ENCODE data around the gene RGS18.

Gene RGS18

DNA sequence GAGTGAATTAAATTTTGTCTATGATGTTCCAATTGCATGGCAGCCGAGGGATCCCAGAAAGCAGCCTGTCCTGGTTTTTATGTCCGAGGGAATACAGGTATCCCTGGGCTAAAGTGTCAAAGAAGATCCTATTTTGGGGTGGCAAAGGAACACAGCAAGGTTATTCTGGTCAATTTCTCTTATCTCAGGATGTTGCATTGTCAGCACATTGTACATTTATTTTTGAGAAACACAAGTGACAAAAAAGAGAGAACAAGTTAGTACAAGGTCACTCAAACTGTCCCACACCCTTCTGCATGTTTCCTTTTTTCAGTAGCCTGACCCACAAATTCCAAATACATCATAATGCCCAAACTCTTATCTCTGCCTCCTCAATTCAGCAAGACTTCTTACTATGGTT, 17.7 kb downstream of the RGS18 start:
- no peak overlapping the region for H3K4me2 ChIP-seq (ENCODE audit: low read length)
- no peaks in the 10 kb centered on the region for H4K20me1 ChIP-seq (ENCODE audit: insufficient read depth, low read length)
- no peaks in the 10 kb centered on the region; the same call in 1 of the 2 replicates for H3K9me2 ChIP-seq (ENCODE audit: low read depth, low read length)
- no peak overlapping the region for H3K4me3 ChIP-seq (ENCODE audit: low read depth, low read length, poor library complexity, severe bottlenecking)
- H3K27me3 ChIP-seq (ENCODE audit: insufficient read depth, low read length), result no peaks in the 10 kb centered on the region
- no peaks in the 10 kb centered on the region for H3K79me2 ChIP-seq (ENCODE audit: insufficient read depth, low read length)
- no peaks in the 10 kb centered on the region for H3K4me1 ChIP-seq (ENCODE audit: insufficient read depth, low read length, severe bottlenecking)
- H3K27ac ChIP-seq (ENCODE audit: low read depth, low read length, poor library complexity, severe bottlenecking), result no peak overlapping the region
- H2AFZ ChIP-seq (ENCODE audit: low read length), result no peak overlapping the region
- TF ChIP-seq EZH2 (IDR thresholded peaks at IDR 0.05; ENCODE audit: borderline replicate concordance, low read length), result no peak
- TF ChIP-seq CTCF (IDR thresholded peaks at IDR 0.05; ENCODE audit: low read length), result no peak
- no peak overlapping the region for H3K9ac ChIP-seq (ENCODE audit: low read length)
- no peaks in the 10 kb centered on the region for H3K9me3 ChIP-seq (ENCODE audit: low read length)
- no peaks in the 10 kb centered on the region for H3K36me3 ChIP-seq (ENCODE audit: insufficient read depth, low read length)
- H3F3A ChIP-seq (ENCODE audit: insufficient read depth, low read length), result no peaks in the 10 kb centered on the region

GRCh38 chr1:192183788-192184187, 25.5 kb downstream of the RGS18 start:
- H3F3A ChIP-seq (ENCODE audit: insufficient read depth, low read length), result no peaks in the 10 kb centered on the region
- H3K4me2 ChIP-seq (ENCODE audit: low read length), result no peak overlapping the region
- TF ChIP-seq EZH2 (IDR thresholded peaks at IDR 0.05; ENCODE audit: borderline replicate concordance, low read length), result no peak
- no peak for TF ChIP-seq CTCF (IDR thresholded peaks at IDR 0.05; ENCODE audit: low read length)
- H3K27ac ChIP-seq (ENCODE audit: low read depth, low read length, poor library complexity, severe bottlenecking), result no peak overlapping the region
- H3K79me2 ChIP-seq (ENCODE audit: insufficient read depth, low read length), result no peaks in the 10 kb centered on the region
- H2AFZ ChIP-seq (ENCODE audit: low read length), result no peak overlapping the region
- H3K4me3 ChIP-seq (ENCODE audit: low read depth, low read length, poor library complexity, severe bottlenecking), result no peak overlapping the region
- H3K4me1 ChIP-seq (ENCODE audit: insufficient read depth, low read length, severe bottlenecking), result no peaks in the 10 kb centered on the region
- no peak overlapping the region for H3K9ac ChIP-seq (ENCODE audit: low read length)
- no peaks in the 10 kb centered on the region for H3K9me3 ChIP-seq (ENCODE audit: low read length)
- H3K27me3 ChIP-seq (ENCODE audit: insufficient read depth, low read length), result no peaks in the 10 kb centered on the region
- no peaks in the 10 kb centered on the region for H3K9me2 ChIP-seq (ENCODE audit: low read depth, low read length)
- H3K36me3 ChIP-seq (ENCODE audit: insufficient read depth, low read length), result no peaks in the 10 kb centered on the region
- no peaks in the 10 kb centered on the region for H4K20me1 ChIP-seq (ENCODE audit: insufficient read depth, low read length)

- Histone ChIP-seq H3K9me2 (ENCODE audit: low read depth, low read length) (no peaks in the 10 kb centered on the region), H3K4me2 (ENCODE audit: low read length) (no peak overlapping the region)
- TF ChIP-seq CTCF (IDR thresholded peaks at IDR 0.05; ENCODE audit: low read length) (no peak), EZH2 (IDR thresholded peaks at IDR 0.05; ENCODE audit: borderline replicate concordance, low read length) (no peak)
Measured at GRCh38 chr1:192186197-192186596, 27.9 kb downstream of the RGS18 start.

More at GRCh38 chr1:192186197-192186596, 27.9 kb downstream of the RGS18 start:
- H2AFZ ChIP-seq (ENCODE audit: low read length), result no peak overlapping the region
- H3K9ac ChIP-seq (ENCODE audit: low read length), result no peak overlapping the region
- no peaks in the 10 kb centered on the region for H4K20me1 ChIP-seq (ENCODE audit: insufficient read depth, low read length)
- H3K27ac ChIP-seq (ENCODE audit: low read depth, low read length, poor library complexity, severe bottlenecking), result no peak overlapping the region
- H3K36me3 ChIP-seq (ENCODE audit: insufficient read depth, low read length), result no peaks in the 10 kb centered on the region
- no peak overlapping the region for H3K4me3 ChIP-seq (ENCODE audit: low read depth, low read length, poor library complexity, severe bottlenecking)
- H3K79me2 ChIP-seq (ENCODE audit: insufficient read depth, low read length), result no peaks in the 10 kb centered on the region
- H3K9me3 ChIP-seq (ENCODE audit: low read length), result no peaks in the 10 kb centered on the region
- no peaks in the 10 kb centered on the region for H3K4me1 ChIP-seq (ENCODE audit: insufficient read depth, low read length, severe bottlenecking)
- no peaks in the 10 kb centered on the region for H3F3A ChIP-seq (ENCODE audit: insufficient read depth, low read length)
- H3K27me3 ChIP-seq (ENCODE audit: insufficient read depth, low read length), result no peaks in the 10 kb centered on the region

Data from OCI-LY1 (cell line).